SH-SY5Y (cell line): ENCODE measurements around the gene SLC38A4.

Experiments used
- GATA2 ChIP-seq: IDR thresholded peaks from 2 replicates; pipeline ENCODE4 v1.6.1; 2011; ENCODE audit warnings: mild to moderate bottlenecking, low read depth, low read length
- GATA3 ChIP-seq: IDR thresholded peaks from 2 replicates; pipeline ENCODE4 v1.6.1; 2011; ENCODE audit warnings: low read depth, mild to moderate bottlenecking, low read length, moderate library complexity

DNA sequence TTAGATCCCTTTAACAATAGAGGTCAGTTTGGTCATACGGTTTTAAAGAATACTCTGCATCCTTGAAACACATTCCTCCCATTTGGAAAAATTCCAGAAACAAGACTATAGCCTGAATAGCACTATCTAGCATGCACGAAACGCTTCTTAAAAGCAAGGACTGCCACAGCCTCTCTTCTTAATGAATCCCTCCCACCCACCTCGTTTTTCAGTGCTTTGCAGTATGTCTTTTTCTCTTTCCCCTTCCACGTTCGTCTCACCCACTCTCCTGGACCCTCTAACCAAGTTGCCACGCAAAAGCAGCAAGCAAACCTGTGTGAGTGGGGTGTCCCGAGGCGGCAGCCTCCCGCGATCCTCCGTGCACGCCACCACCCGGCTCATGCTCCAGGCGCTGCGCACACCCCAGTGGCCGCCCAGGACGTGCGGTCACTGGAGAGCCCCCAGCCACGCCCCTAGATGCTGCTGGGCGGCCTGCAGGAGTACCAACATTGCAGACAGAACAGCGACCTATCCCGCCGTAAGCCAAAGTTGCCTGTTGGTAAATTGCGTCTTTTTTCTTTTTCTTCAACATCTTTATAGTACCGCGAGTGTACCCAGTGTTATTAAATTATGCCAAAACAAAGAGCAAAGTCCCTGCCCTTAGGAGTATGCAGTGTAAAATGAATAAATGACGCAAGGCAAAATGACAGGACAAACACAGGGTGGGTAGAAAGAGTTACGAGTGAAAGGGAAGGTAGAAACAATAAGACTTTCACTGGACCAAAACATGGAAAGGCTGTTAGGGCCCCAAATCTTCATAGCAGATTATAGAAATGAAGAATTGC lies at the start of gene SLC38A4:
- TF ChIP-seq GATA3 (no peak), GATA2 (no peak)
